Stomach (tissue), 9 donors: ENCODE data around the gene THAP5. TPM values are rescaled to one million over a fixed set of nuclear protein-coding genes. Genes with fewer than 3 reads are reported as not detected.

Source experiments
- DNase-seq, 2 donors: peaks; one replicate each; pipeline versions ENCODE4 v3.0.0 to v3.0.0-alpha.2; 2013 to 2019
- H3K27ac ChIP-seq, 5 donors: fragments of 200-600 bp in 4 of 5; sonication (generic) in 4 of 5; one replicate each; pipeline ENCODE4 v1.5.1; 2013 to 2019; ENCODE audit warnings: mild to moderate bottlenecking in 1 of 5, moderate library complexity in 1 of 5
- H3K27me3 ChIP-seq, 3 donors: fragments of 200-600 bp; sonication (generic); one replicate each; pipeline ENCODE4 v1.5.1; 2017 to 2019; ENCODE audit warnings: mixed run types in 1 of 3
- H3K36me3 ChIP-seq, 4 donors: fragments of 200-600 bp; sonication (generic); 1 replicate in 3 of 4; 2 replicates in 1 of 4; pipeline ENCODE4 v1.5.1; 2016 to 2019
- H3K4me1 ChIP-seq, 4 donors: fragments of 200-600 bp; sonication (generic); one replicate each; pipeline ENCODE4 v1.5.1; 2016 to 2019
- H3K4me3 ChIP-seq, 4 donors: fragments of 200-600 bp; sonication (generic) in 3 of 4; one replicate each; pipeline ENCODE4 v1.5.1; 2016 to 2019; ENCODE audit warnings: mild to moderate bottlenecking in 1 of 4
- H3K9me3 ChIP-seq, 4 donors: fragments of 200-600 bp; sonication (generic); one replicate each; pipeline ENCODE4 v1.5.1; 2016 to 2019
- EP300 ChIP-seq: sonication (generic); formaldehyde crosslinking; IDR thresholded peaks from one replicate; pipeline ENCODE4 v1.6.1; 2017; ENCODE audit warnings: antibody characterized with exemption
- POLR2A ChIP-seq, 4 donors: fragments of 450-650 bp; IDR thresholded peaks; one replicate each; pipeline ENCODE4 v1.6.1; 2016; ENCODE audit warnings: antibody characterized with exemption in 4 of 4, control low read depth in 2 of 4, mild to moderate bottlenecking in 1 of 4, moderate library complexity in 1 of 4
- POLR2AphosphoS5 ChIP-seq, 3 donors: sonication (generic); formaldehyde crosslinking; IDR thresholded peaks; one replicate each; pipeline ENCODE4 v1.6.1; 2016; ENCODE audit warnings: antibody characterized with exemption in 3 of 3
- WGBS, 5 donors: extraction: QIAGEN DNeasy Blood & Tissue Kit in 3 of 5; methylation state at CpG; one replicate each; pipeline versions ENCODE4 v1.1.5 to v1.1.7; 2013 to 2018; 5-methylcytosine and 5-hydroxymethylcytosine counted together
- intact Hi-C: fragments of 100-400 bp; cut with DNase I; formaldehyde crosslinking; loops from one replicate; pipeline ENCODE4 v1.15.1; 2023; ENCODE audit warnings: low total_unique reads
- polyA plus RNA-seq, 3 donors: library from polyadenylated mRNA; stranded (reverse); fragments of 200-250 nt; gene quantifications; one replicate each; pipeline ENCODE4 v1.2.3, GENCODE V29; 2013
- total RNA-seq, 5 donors: library from RNA; depleted of rRNA; stranded (reverse); fragments of >200 nt; gene quantifications; one replicate each; pipeline versions ENCODE4 v1.1.0 to v1.2.3, GENCODE V29; 2014 to 2016
- TF ChIP-seq, protein P1 (sequence below), 7 experiments: fragments of 450-650 bp in 4 of 7; fragments of 200-600 bp in 3 of 7; sonication (generic) in 3 of 7; IDR thresholded peaks; one replicate each; pipeline ENCODE4 v1.5.1; 2016 to 2019; ENCODE audit warnings: antibody characterized with exemption in 7 of 7, control low read depth in 2 of 7, mild to moderate bottlenecking in 1 of 7
- donor health status: healthy with polysubstance abuse.
- donor health status: Bipolar disorder and iron deficiency.
- donor health status: healthy.

Gene THAP5
- total and polyA plus RNA-seq, 8 donors = 5.8 to 73.2 (median 20.1) TPM

- DNase-seq = peak; percentile 48
- Histone ChIP-seq H3K27ac (peak overlapping the region; percentile 41 to 66 (median 61)), H3K4me3 (no peak overlapping the region), H3K36me3 (no peaks in the 10 kb centered on the region), H3K9me3 (no peaks in the 10 kb centered on the region), H3K4me1 (peaks cover 7 to 16% (median 12%) of the 10 kb centered on the region in 4 donors), H3K27me3 (no peaks in the 10 kb centered on the region)
- WGBS, 5 donors = 25 to 54% (median 41%) methylated on average over 3 of the region's 3 CpGs
- TF ChIP-seq POLR2A (IDR thresholded peaks at IDR 0.05) (no peak), EP300 (no peak), POLR2AphosphoS5 (IDR thresholded peaks at IDR 0.05) (no peak)
- TF ChIP-seq, protein P1, sequence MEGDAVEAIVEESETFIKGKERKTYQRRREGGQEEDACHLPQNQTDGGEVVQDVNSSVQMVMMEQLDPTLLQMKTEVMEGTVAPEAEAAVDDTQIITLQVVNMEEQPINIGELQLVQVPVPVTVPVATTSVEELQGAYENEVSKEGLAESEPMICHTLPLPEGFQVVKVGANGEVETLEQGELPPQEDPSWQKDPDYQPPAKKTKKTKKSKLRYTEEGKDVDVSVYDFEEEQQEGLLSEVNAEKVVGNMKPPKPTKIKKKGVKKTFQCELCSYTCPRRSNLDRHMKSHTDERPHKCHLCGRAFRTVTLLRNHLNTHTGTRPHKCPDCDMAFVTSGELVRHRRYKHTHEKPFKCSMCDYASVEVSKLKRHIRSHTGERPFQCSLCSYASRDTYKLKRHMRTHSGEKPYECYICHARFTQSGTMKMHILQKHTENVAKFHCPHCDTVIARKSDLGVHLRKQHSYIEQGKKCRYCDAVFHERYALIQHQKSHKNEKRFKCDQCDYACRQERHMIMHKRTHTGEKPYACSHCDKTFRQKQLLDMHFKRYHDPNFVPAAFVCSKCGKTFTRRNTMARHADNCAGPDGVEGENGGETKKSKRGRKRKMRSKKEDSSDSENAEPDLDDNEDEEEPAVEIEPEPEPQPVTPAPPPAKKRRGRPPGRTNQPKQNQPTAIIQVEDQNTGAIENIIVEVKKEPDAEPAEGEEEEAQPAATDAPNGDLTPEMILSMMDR (IDR thresholded peaks at IDR 0.05) = no peak
- intact Hi-C loops = no loop called here
Measured at GRCh38 chr7:108529341-108529740, 40.2 kb downstream of the THAP5 start.

- Histone ChIP-seq H3K36me3 (no peaks in the 10 kb centered on the region), H3K9me3 (no peaks in the 10 kb centered on the region), H3K27me3 (no peaks in the 10 kb centered on the region), H3K4me3 (no peak overlapping the region), H3K4me1 (peaks cover 18 to 27% (median 22%) of the 10 kb centered on the region in 4 donors), H3K27ac (peak overlapping the region; percentile 13 to 99 (median 64))
- no peak for TF ChIP-seq EP300
- peak in 2 of 3 donors; percentile 54 to 58 for TF ChIP-seq POLR2AphosphoS5 (IDR thresholded peaks at IDR 0.05)
- intact Hi-C loops = no loop called here
- DNase-seq = peak in 1 of 2 donors; percentile 50
- 69 to 88% (median 78%) methylated on average over 6 of the region's 6 CpGs for WGBS, 5 donors
Measured at GRCh38 chr7:108528183-108528712, 41.3 kb downstream of the THAP5 start.

- peaks cover 22 to 42% (median 36%) of the 10 kb centered on the region in 4 donors for H3K4me1 ChIP-seq
- TF ChIP-seq EP300 (no peak), POLR2AphosphoS5 (IDR thresholded peaks at IDR 0.05) (no peak), POLR2A (IDR thresholded peaks at IDR 0.05) (no peak)
- TF ChIP-seq, protein P1 (IDR thresholded peaks at IDR 0.05) = no peak
- peak overlapping the region; percentile 51 to 81 (median 64) for H3K4me3 ChIP-seq
- intact Hi-C loops = no loop called here
- WGBS, 5 donors = 11 to 17% (median 13%) methylated on average over 3 of the region's 3 CpGs
- DNase-seq = no peak
- H3K27ac ChIP-seq = peak overlapping the region; percentile 98 to 99 (median 99)
- H3K27me3 ChIP-seq = no peaks in the 10 kb centered on the region
- no peaks in the 10 kb centered on the region for H3K9me3 ChIP-seq
- no peaks in the 10 kb centered on the region for H3K36me3 ChIP-seq
Measured at GRCh38 chr7:108526768-108527017, 42.8 kb downstream of the THAP5 start.

GRCh38 chr7:108525985-108526767, 43.3 kb downstream of the THAP5 start, which contains the start of gene PNPLA8:
Gene PNPLA8 (minus strand): TSS chr7:108526135. CDS start chr7:108515491, 10,644 bp downstream.
- 0 to 1% (median 0%) methylated on average over 32 to 64 of the region's 64 CpGs for WGBS, 5 donors
- Histone ChIP-seq H3K27ac (peak within 1 kb of the TSS; percentile 98 to 99 (median 99)), H3K27me3 (no peaks in the 10 kb centered on the region), H3K4me1 (peaks cover 22 to 48% (median 39%) of the 10 kb centered on the region in 4 donors), H3K4me3 (peak within 1 kb of the TSS; percentile 51 to 81 (median 64)), H3K36me3 (no peaks in the 10 kb centered on the region), H3K9me3 (no peaks in the 10 kb centered on the region)
- TF ChIP-seq POLR2A (IDR thresholded peaks at IDR 0.05) (peak in 2 of 4 donors; percentile 91 to 95), POLR2AphosphoS5 (IDR thresholded peaks at IDR 0.05) (peak; percentile 97 to 99 (median 99)), EP300 (peak; percentile 80)
- TF ChIP-seq, protein P1 (IDR thresholded peaks at IDR 0.05) = peak in 1 of 7 experiments; percentile 16
- peak; percentile 100 for DNase-seq
- intact Hi-C loops = no loop called here
